H1 (cell line): ENCODE results near the gene PPARGC1A. TPM values are rescaled to one million over a fixed set of nuclear protein-coding genes. Genes with fewer than 3 reads are reported as not detected.

ENCODE experiments used
- CTCF ChIA-PET: fragments of 300-600 bp; sonication (Branson Sonifier 250); formaldehyde crosslinking; loops from one replicate; lab custom pipeline; 2021; ENCODE audit not compliant: partially characterized antibody; lab: Charles Lee
- POLR2A ChIA-PET: fragments of 300-600 bp; sonication (Branson Sonifier 250); formaldehyde crosslinking; loops from one replicate; lab custom pipeline; 2021; ENCODE audit warnings: inconsistent platforms; ENCODE audit not compliant: partially characterized antibody; lab: Charles Lee
- DNase-seq, 2 experiments: peaks; one replicate each; pipeline versions ENCODE4 v3.0.0 to v3.0.0-alpha.2; 2010 to 2022; ENCODE audit warnings: low spot score in 2 of 2, low read depth in 1 of 2, mixed read lengths in 1 of 2
- FAIRE-seq: peaks from 2 replicates; lab custom pipeline; 2011; peaks lifted over from hg19 to GRCh38; lab: Jason Lieb, UNC
- H2AFZ ChIP-seq: 2 replicates; pipeline ENCODE4 v1.8.1; 2012; ENCODE audit warnings: low read length, inconsistent platforms
- H2AK5ac ChIP-seq: 2 replicates; pipeline ENCODE4 v1.6.1; 2013; ENCODE audit warnings: low read depth, low read length
- H2BK120ac ChIP-seq: replicated peaks from 2 replicates; pipeline ENCODE3; 2013; ENCODE audit warnings: low read depth, low read length, inconsistent platforms
- H2BK12ac ChIP-seq: 2 replicates; pipeline ENCODE4 v1.6.1; 2013; ENCODE audit warnings: low read depth, low read length
- H2BK15ac ChIP-seq: 2 replicates; pipeline ENCODE4 v1.6.1; 2013; ENCODE audit warnings: low read length
- H2BK20ac ChIP-seq: 2 replicates; pipeline ENCODE4 v1.6.1; 2013; ENCODE audit warnings: low read length
- H2BK5ac ChIP-seq: 2 replicates; pipeline ENCODE4 v1.6.1; 2013; ENCODE audit warnings: low read depth, low read length
- H3K14ac ChIP-seq: 2 replicates; pipeline ENCODE4 v1.6.1; 2013; ENCODE audit warnings: inconsistent platforms; ENCODE audit not compliant: insufficient read length
- H3K18ac ChIP-seq: 2 replicates; pipeline ENCODE4 v1.6.1; 2013; ENCODE audit warnings: low read length; ENCODE audit errors: extremely low read depth
- H3K23ac ChIP-seq: 2 replicates; pipeline ENCODE4 v1.6.1; 2013; ENCODE audit warnings: inconsistent platforms; ENCODE audit not compliant: insufficient read length
- H3K23me2 ChIP-seq: 2 replicates; pipeline ENCODE4 v1.6.1; 2013; ENCODE audit warnings: low read depth, low read length
- H3K27ac ChIP-seq: 2 replicates; pipeline ENCODE4 v1.6.1; 2011; ENCODE audit warnings: low read depth, low read length, inconsistent platforms
- H3K27me3 ChIP-seq, 4 experiments: replicated peaks in 1 of 4; 1 replicate in 1 of 4; 2 replicates in 3 of 4; pipeline versions ENCODE4 v1.6.1 to v1.8.1; 2011 to 2013; ENCODE audit warnings: low read length in 3 of 4, mild to moderate bottlenecking in 3 of 4, inconsistent platforms in 2 of 4, mixed read lengths in 2 of 4, moderate library complexity in 1 of 4; ENCODE audit not compliant: control insufficient read depth in 3 of 4, insufficient read depth in 3 of 4; ENCODE audit errors: extremely low read depth in 1 of 4
- H3K36me3 ChIP-seq, 4 experiments: 2 replicates each; pipeline versions ENCODE4 v1.6.1 to v1.8.1; 2011 to 2013; ENCODE audit warnings: mild to moderate bottlenecking in 4 of 4, low read length in 3 of 4, moderate library complexity in 2 of 4, control low read depth in 1 of 4, inconsistent platforms in 1 of 4; ENCODE audit not compliant: insufficient read depth in 4 of 4, control insufficient read depth in 2 of 4
- H3K4ac ChIP-seq: replicated peaks from 2 replicates; pipeline ENCODE3; 2013; ENCODE audit warnings: low read length, low read depth, mixed read lengths, inconsistent platforms; ENCODE audit not compliant: insufficient read length
- H3K4me1 ChIP-seq, 4 experiments: replicated peaks in 1 of 4; 1 replicate in 1 of 4; 2 replicates in 3 of 4; pipeline versions ENCODE4 v1.6.1 to v1.8.1; 2011 to 2013; ENCODE audit warnings: low read length in 3 of 4, inconsistent platforms in 2 of 4, mixed read lengths in 1 of 4; ENCODE audit not compliant: insufficient read depth in 4 of 4, control insufficient read depth in 3 of 4
- H3K4me2 ChIP-seq, 2 experiments: 2 replicates each; pipeline versions ENCODE4 v1.6.1 to v1.8.1; 2011 to 2013; ENCODE audit warnings: low read depth in 2 of 2, low read length in 2 of 2, control low read depth in 1 of 2, inconsistent platforms in 1 of 2, mild to moderate bottlenecking in 1 of 2; ENCODE audit not compliant: insufficient read depth in 1 of 2
- H3K4me3 ChIP-seq, 4 experiments: fragments of 200-600, 300-600 bp in 1 of 4; sonication (generic), shearing (Covaris generic), sonication (Bioruptor Twin) in 1 of 4; 2 replicates each; pipeline versions ENCODE4 v1.5.1 to v1.8.1; 2011 to 2016; ENCODE audit warnings: low read length in 4 of 4, low read depth in 3 of 4, control low read depth in 2 of 4, inconsistent platforms in 2 of 4, mild to moderate bottlenecking in 2 of 4, mixed read lengths in 1 of 4, moderate library complexity in 1 of 4; ENCODE audit not compliant: insufficient read depth in 2 of 4; ENCODE audit errors: extremely low read depth in 1 of 4
- H3K56ac ChIP-seq: replicated peaks from 2 replicates; pipeline ENCODE3; 2013; ENCODE audit warnings: low read depth, mild to moderate bottlenecking, mixed read lengths, low read length, inconsistent platforms; ENCODE audit not compliant: insufficient read length
- H3K79me1 ChIP-seq: 2 replicates; pipeline ENCODE4 v1.6.1; 2013; ENCODE audit warnings: low read depth, low read length, control low read depth
- H3K79me2 ChIP-seq, 2 experiments: 2 replicates each; pipeline versions ENCODE4 v1.6.1 to v1.8.1; 2012 to 2013; ENCODE audit warnings: low read length in 2 of 2, mild to moderate bottlenecking in 2 of 2, inconsistent platforms in 1 of 2; ENCODE audit not compliant: insufficient read depth in 2 of 2, control insufficient read depth in 1 of 2
- H3K9ac ChIP-seq, 4 experiments: replicated peaks in 1 of 4; 1 replicate in 1 of 4; 2 replicates in 3 of 4; pipeline versions ENCODE4 v1.6.1 to v1.8.1; 2011 to 2013; ENCODE audit warnings: low read depth in 3 of 4, low read length in 3 of 4, control low read depth in 2 of 4, mild to moderate bottlenecking in 2 of 4, moderate library complexity in 2 of 4, inconsistent platforms in 1 of 4; ENCODE audit errors: extremely low read depth in 1 of 4
- H3K9me3 ChIP-seq, 2 experiments: 2 replicates each; pipeline versions ENCODE4 v1.6.1 to v1.8.1; 2012 to 2013; ENCODE audit warnings: mild to moderate bottlenecking in 2 of 2, moderate library complexity in 2 of 2, control low read depth in 1 of 2, inconsistent platforms in 1 of 2, low read depth in 1 of 2, low read length in 1 of 2, mixed read lengths in 1 of 2; ENCODE audit not compliant: insufficient read depth in 2 of 2
- H4K20me1 ChIP-seq, 2 experiments: replicated peaks in 1 of 2; 2 replicates each; pipeline versions ENCODE3 to v1.8.1; 2011 to 2013; ENCODE audit warnings: inconsistent platforms in 2 of 2, low read length in 2 of 2, mild to moderate bottlenecking in 1 of 2; ENCODE audit not compliant: insufficient read depth in 2 of 2, control insufficient read depth in 1 of 2
- H4K5ac ChIP-seq: 2 replicates; pipeline ENCODE4 v1.6.1; 2013; ENCODE audit warnings: low read length, low read depth, mixed read lengths, inconsistent platforms; ENCODE audit not compliant: insufficient read length
- H4K8ac ChIP-seq: 2 replicates; pipeline ENCODE4 v1.8.0; 2013; ENCODE audit warnings: mild to moderate bottlenecking, moderate library complexity, low read length, inconsistent platforms; ENCODE audit not compliant: insufficient read depth; ENCODE audit errors: extremely low read depth
- H4K91ac ChIP-seq: replicated peaks from 2 replicates; pipeline ENCODE3; 2013; ENCODE audit warnings: low read length, mixed read lengths, inconsistent platforms; ENCODE audit not compliant: insufficient read length
- ASH2L ChIP-seq: fragments of 200-600, 300-600 bp; sonication (generic); IDR thresholded peaks from one replicate; pipeline ENCODE4 v1.7.1; 2017; ENCODE audit warnings: low read length
- POLR2A ChIP-seq, 2 experiments: IDR thresholded peaks; 1 replicate in 1 of 2; 2 replicates in 1 of 2; pipeline ENCODE4 v1.6.1; 2011; ENCODE audit warnings: low read depth in 2 of 2, low read length in 2 of 2, mild to moderate bottlenecking in 2 of 2; ENCODE audit errors: control extremely low read depth in 1 of 2
- RAD21 ChIP-seq, 2 experiments: IDR thresholded peaks in 1 of 2; conservative IDR thresholded peaks in 1 of 2; 2 replicates each; pipeline ENCODE4 v1.6.1; 2011; ENCODE audit warnings: low read depth in 2 of 2, low read length in 2 of 2, improper control_type of control experiment in 1 of 2, inconsistent platforms in 1 of 2, mild to moderate bottlenecking in 1 of 2, moderate library complexity in 1 of 2
- TBP ChIP-seq: IDR thresholded peaks from 2 replicates; pipeline ENCODE4 v1.6.1; 2011; ENCODE audit warnings: low read depth, low read length, improper control_type of control experiment
- TEAD4 ChIP-seq: IDR thresholded peaks from 2 replicates; pipeline ENCODE4 v1.6.1; 2012; ENCODE audit warnings: low read depth, low read length, inconsistent platforms, mixed read lengths
- ZNF274 ChIP-seq: IDR thresholded peaks from 2 replicates; pipeline ENCODE4 v1.7.0; 2012; ENCODE audit warnings: low read length, borderline replicate concordance; ENCODE audit errors: extremely low read depth
- WGBS, 2 experiments: shearing (Covaris generic) in 1 of 2; methylation state at CpG; one replicate each; pipeline versions ENCODE4 v1.1.6 to v1.1.7; 2013 to 2015; ENCODE audit warnings: low lambda C conversion rate in 2 of 2, mixed read lengths in 2 of 2, inconsistent platforms in 1 of 2, low coverage in 1 of 2, missing lambda C conversion rate in 1 of 2; ENCODE audit not compliant: insufficient replicate concordance in 2 of 2, insufficient coverage in 1 of 2, insufficient read length in 1 of 2; ENCODE audit errors: extremely low coverage in 1 of 2, missing lambda C conversion rate in 1 of 2; 5-methylcytosine and 5-hydroxymethylcytosine counted together
- polyA plus RNA-seq, 7 experiments: library from polyadenylated mRNA; depleted of rRNA in 3 of 7; stranded (reverse) in 5 of 7; unstranded in 2 of 7; fragments of >200 nt in 5 of 7; fragments of 200-250 nt in 2 of 7; gene quantifications; 1 replicate in 5 of 7; 2 replicates in 1 of 7; 4 replicates in 1 of 7; pipeline versions ENCODE4 v1.2.1 to v1.2.3, GENCODE V29; 2011 to 2013; ENCODE audit warnings: missing spikeins in 2 of 7, mixed read lengths in 2 of 7
- total RNA-seq: library from RNA; stranded (reverse); fragmentation: NEBNext Ultra II Directional; extraction: Animal tissue kit (Norgen Biotek cat#: 25700); gene quantifications from 2 replicates; pipeline ENCODE4 v1.2.1, GENCODE V29; 2021
- TF ChIP-seq, protein P1 (sequence below): IDR thresholded peaks from 2 replicates; pipeline ENCODE4 v1.6.1; 2011; ENCODE audit warnings: low read length, improper control_type of control experiment
- TF ChIP-seq, protein P2 (sequence below): IDR thresholded peaks from 2 replicates; pipeline ENCODE4 v1.6.1; 2012; ENCODE audit warnings: low read length, inconsistent platforms
- TF ChIP-seq, protein P3 (sequence below), 3 experiments: IDR thresholded peaks; 1 replicate in 2 of 3; 2 replicates in 1 of 3; pipeline versions ENCODE4 v1.5.1 to v1.6.1; 2011; ENCODE audit warnings: low read length in 3 of 3, mild to moderate bottlenecking in 3 of 3, inconsistent platforms in 2 of 3, low read depth in 1 of 3, moderate library complexity in 1 of 3; ENCODE audit not compliant: insufficient read depth in 1 of 3; ENCODE audit errors: control extremely low read depth in 1 of 3

Gene PPARGC1A
- total and polyA plus RNA-seq, 2 of the 8 experiments (the other 6 are each of a cell fraction or from before 2014, with no cell fraction given) = 0.54 to 1.4 TPM

DNA sequence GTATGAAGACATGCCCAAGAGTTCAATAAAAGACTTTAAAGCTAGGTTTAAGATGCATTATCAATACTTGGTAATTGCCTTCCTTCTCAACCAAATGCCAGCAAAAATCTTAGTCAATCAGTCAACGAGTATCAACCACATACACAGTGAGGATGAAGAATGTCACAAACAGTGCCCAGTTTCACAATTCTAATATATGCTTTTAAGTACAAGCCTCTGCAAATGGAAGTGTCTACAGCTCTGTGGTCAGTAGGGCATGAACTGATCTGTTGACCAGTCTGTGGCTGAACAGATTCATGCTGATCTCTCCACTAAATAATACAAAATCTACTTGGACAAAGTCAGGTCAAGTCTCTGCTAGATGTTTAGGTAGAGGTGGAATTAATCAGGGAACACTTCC lies 27.9 kb downstream of the PPARGC1A start:
- Histone ChIP-seq H4K91ac (no peak overlapping the region), H3K4me3 (no peak overlapping the region), H3K56ac (no peak overlapping the region), H3K9ac (no peak overlapping the region), H3K36me3 (no peaks in the 10 kb centered on the region), H2BK5ac (no peak overlapping the region), H2BK12ac (no peak overlapping the region), H3K4me1 (no peaks in the 10 kb centered on the region), H3K9me3 (0 out of 4 replicates have a peak, but pooled peaks cover 3 to 4% of the 10 kb centered on the region in 2 experiments), H2BK120ac (no peak overlapping the region), H4K5ac (no peak overlapping the region), H3K4ac (no peak overlapping the region), H3K79me1 (no peaks in the 10 kb centered on the region), H4K20me1 (no peaks in the 10 kb centered on the region), H2BK20ac (no peak overlapping the region), H3K23me2 (no peaks in the 10 kb centered on the region; the same call in 1 of the 2 replicates), H2BK15ac (no peak overlapping the region), H2AK5ac (no peak overlapping the region), H3K27me3 (no peaks in the 10 kb centered on the region), H3K18ac (no peak overlapping the region), H3K79me2 (no peaks in the 10 kb centered on the region), H3K4me2 (no peak overlapping the region), H3K14ac (no peak overlapping the region), H2AFZ (no peak overlapping the region), H3K27ac (no peak overlapping the region), H4K8ac (no peak overlapping the region), H3K23ac (no peak overlapping the region)
- no peak for DNase-seq
- POLR2A ChIA-PET = no interaction called here
- CTCF ChIA-PET = interaction anchor here (0.7 kb wide), 1 partner anchor 28 kb away, joined by 3 read pairs; the partner anchor contains the start of gene PPARGC1A
- 96% methylated on average over 1 of the region's 1 CpG; no CpG with 5 or more reads in 1 of the 2 experiments for WGBS, 2 experiments
- FAIRE-seq = no peak
- no peak for TF ChIP-seq ASH2L
- TF ChIP-seq, protein P1, sequence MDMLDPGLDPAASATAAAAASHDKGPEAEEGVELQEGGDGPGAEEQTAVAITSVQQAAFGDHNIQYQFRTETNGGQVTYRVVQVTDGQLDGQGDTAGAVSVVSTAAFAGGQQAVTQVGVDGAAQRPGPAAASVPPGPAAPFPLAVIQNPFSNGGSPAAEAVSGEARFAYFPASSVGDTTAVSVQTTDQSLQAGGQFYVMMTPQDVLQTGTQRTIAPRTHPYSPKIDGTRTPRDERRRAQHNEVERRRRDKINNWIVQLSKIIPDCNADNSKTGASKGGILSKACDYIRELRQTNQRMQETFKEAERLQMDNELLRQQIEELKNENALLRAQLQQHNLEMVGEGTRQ = no peak
- TF ChIP-seq POLR2A (IDR thresholded peaks at IDR 0.05; ENCODE audit: control extremely low read depth in 1 of 2, low read depth in 2 of 2, low read length in 2 of 2) = no peak
- no peak for TF ChIP-seq ZNF274
- TF ChIP-seq, protein P2, sequence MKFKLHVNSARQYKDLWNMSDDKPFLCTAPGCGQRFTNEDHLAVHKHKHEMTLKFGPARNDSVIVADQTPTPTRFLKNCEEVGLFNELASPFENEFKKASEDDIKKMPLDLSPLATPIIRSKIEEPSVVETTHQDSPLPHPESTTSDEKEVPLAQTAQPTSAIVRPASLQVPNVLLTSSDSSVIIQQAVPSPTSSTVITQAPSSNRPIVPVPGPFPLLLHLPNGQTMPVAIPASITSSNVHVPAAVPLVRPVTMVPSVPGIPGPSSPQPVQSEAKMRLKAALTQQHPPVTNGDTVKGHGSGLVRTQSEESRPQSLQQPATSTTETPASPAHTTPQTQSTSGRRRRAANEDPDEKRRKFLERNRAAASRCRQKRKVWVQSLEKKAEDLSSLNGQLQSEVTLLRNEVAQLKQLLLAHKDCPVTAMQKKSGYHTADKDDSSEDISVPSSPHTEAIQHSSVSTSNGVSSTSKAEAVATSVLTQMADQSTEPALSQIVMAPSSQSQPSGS = no peak
- TF ChIP-seq RAD21 (IDR thresholded peaks at IDR 0.05 in 1 of 2, conservative IDR thresholded peaks at IDR 0.05 in 1 of 2; ENCODE audit: low read depth in 2 of 2, low read length in 2 of 2) = no peak
- TF ChIP-seq, protein P3, sequence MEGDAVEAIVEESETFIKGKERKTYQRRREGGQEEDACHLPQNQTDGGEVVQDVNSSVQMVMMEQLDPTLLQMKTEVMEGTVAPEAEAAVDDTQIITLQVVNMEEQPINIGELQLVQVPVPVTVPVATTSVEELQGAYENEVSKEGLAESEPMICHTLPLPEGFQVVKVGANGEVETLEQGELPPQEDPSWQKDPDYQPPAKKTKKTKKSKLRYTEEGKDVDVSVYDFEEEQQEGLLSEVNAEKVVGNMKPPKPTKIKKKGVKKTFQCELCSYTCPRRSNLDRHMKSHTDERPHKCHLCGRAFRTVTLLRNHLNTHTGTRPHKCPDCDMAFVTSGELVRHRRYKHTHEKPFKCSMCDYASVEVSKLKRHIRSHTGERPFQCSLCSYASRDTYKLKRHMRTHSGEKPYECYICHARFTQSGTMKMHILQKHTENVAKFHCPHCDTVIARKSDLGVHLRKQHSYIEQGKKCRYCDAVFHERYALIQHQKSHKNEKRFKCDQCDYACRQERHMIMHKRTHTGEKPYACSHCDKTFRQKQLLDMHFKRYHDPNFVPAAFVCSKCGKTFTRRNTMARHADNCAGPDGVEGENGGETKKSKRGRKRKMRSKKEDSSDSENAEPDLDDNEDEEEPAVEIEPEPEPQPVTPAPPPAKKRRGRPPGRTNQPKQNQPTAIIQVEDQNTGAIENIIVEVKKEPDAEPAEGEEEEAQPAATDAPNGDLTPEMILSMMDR (IDR thresholded peaks at IDR 0.05; ENCODE audit: control extremely low read depth in 1 of 3, insufficient read depth in 1 of 3, low read depth in 1 of 3, low read length in 3 of 3) = no peak
- TF ChIP-seq TBP = no peak
- no peak for TF ChIP-seq TEAD4
